Measurements from ENCODE around the gene AUTS2.

GRCh38 chr7:70680306-70680705 lies 1082.0 kb downstream of the AUTS2 start:
- TF ChIP-seq POLR2A (IDR thresholded peaks at IDR 0.05; ENCODE audit: low read depth, low read length): no peak
- TF ChIP-seq POLR2AphosphoS5 (IDR thresholded peaks at IDR 0.05; ENCODE audit: low read depth, low read length): no peak
- TF ChIP-seq TAF1 (IDR thresholded peaks at IDR 0.05; ENCODE audit: borderline replicate concordance, low read depth, low read length): no peak
